Prostate gland (tissue), 2 donors: ENCODE results near the gene GTPBP3. TPM values are rescaled to one million over a fixed set of nuclear protein-coding genes. Genes with fewer than 3 reads are reported as not detected.

ENCODE experiments used
- DNase-seq: peaks from one replicate; pipeline ENCODE4 v3.0.0-alpha.2; 2019; ENCODE audit warnings: low spot score
- H3K27ac ChIP-seq, 2 donors: fragments of 200-600 bp; sonication (generic); 2 replicates each; pipeline ENCODE4 v1.5.1; 2017 to 2019
- H3K27me3 ChIP-seq: fragments of 200-600 bp; sonication (generic); replicated peaks from 2 replicates; pipeline ENCODE4 v1.5.1; 2019; ENCODE audit not compliant: insufficient read depth
- H3K36me3 ChIP-seq, 2 donors: fragments of 200-600 bp; sonication (generic); 1 replicate in 1 of 2; 2 replicates in 1 of 2; pipeline versions ENCODE4 v1.5.1 to v1.8.1; 2017 to 2019
- H3K4me1 ChIP-seq: fragments of 200-600 bp; sonication (generic); replicated peaks from 2 replicates; pipeline ENCODE4 v1.5.1; 2019
- H3K4me3 ChIP-seq, 2 donors: fragments of 200-600 bp; sonication (generic); 2 replicates each; pipeline ENCODE4 v1.5.1; 2017 to 2019
- H3K9me3 ChIP-seq: fragments of 200-600 bp; sonication (generic); 2 replicates; pipeline ENCODE4 v1.5.1; 2017
- CTCF ChIP-seq, 4 experiments: fragments of 200-600 bp in 2 of 4; fragments of 450-650 bp in 2 of 4; sonication (generic) in 2 of 4; IDR thresholded peaks; 1 replicate in 3 of 4; 2 replicates in 1 of 4; pipeline ENCODE4 v1.5.1; 2016 to 2019; ENCODE audit warnings: antibody characterized with exemption in 4 of 4, mild to moderate bottlenecking in 2 of 4, moderate library complexity in 2 of 4
- POLR2A ChIP-seq: fragments of 450-650 bp; IDR thresholded peaks from one replicate; pipeline ENCODE4 v1.6.1; 2016; ENCODE audit warnings: antibody characterized with exemption, mild to moderate bottlenecking
- POLR2AphosphoS5 ChIP-seq: sonication (generic); formaldehyde crosslinking; IDR thresholded peaks from one replicate; pipeline ENCODE4 v1.6.1; 2017; ENCODE audit warnings: antibody characterized with exemption
- WGBS: methylation state at CpG from one replicate; pipeline ENCODE4 v1.1.5; 2018; 5-methylcytosine and 5-hydroxymethylcytosine counted together
- intact Hi-C: fragments of 100-400 bp; cut with DNase I; formaldehyde crosslinking; loops from one replicate; pipeline ENCODE4 v1.14.2; 2022
- total RNA-seq, 2 donors: library from RNA; depleted of rRNA; stranded (reverse); fragments of >200 nt; gene quantifications; one replicate each; pipeline ENCODE4 v1.1.0, GENCODE V29; 2016

GTPBP3 gene
- total RNA-seq, 2 donors from 2014 or later, result 42.4 to 67.0 TPM

- no peaks in the 10 kb centered on the region for H3K9me3 ChIP-seq
- no peak overlapping the region for H3K4me3 ChIP-seq
- no peaks in the 10 kb centered on the region for H3K36me3 ChIP-seq
- intact Hi-C loops, result loop anchor here (2.0 to 5.0 kb wide), 2 partner anchors 39 to 121 kb away; no protein-coding TSS in a partner anchor
- peak; percentile 60 for DNase-seq
- no peak overlapping the region for H3K27ac ChIP-seq
- WGBS, result 19% methylated on average over 24 of the region's 24 CpGs
- H3K4me1 ChIP-seq, result no peaks in the 10 kb centered on the region
- peak; percentile 83 to 92 (median 90) for TF ChIP-seq CTCF (IDR thresholded peaks at IDR 0.05)
- peak; percentile 13 for TF ChIP-seq POLR2AphosphoS5
- TF ChIP-seq POLR2A, result no peak
- no peaks in the 10 kb centered on the region for H3K27me3 ChIP-seq
Measured at GRCh38 chr19:17346109-17346671, 8.8 kb downstream of the GTPBP3 start.

DNA sequence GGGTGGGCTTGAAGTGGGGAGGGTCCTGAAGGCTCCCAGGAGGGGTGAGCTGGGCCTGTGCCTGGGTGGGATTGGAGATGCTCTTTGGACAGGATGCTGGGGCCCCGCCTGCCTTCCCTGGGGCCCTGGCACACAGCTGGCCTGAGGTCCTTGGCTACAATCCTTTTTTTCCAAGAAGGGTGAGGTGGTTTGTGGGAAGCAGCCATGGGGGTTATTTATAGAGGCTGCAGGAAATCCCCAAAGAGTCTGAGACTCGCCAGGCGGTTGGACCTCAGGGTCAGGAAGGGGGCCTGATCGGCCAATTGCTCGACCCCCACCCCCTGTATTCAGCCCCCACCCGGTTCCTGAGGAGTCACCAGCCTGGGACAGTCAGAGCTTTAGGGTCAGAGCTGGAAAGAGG lies 10.0 kb downstream of the GTPBP3 start:
- Histone ChIP-seq H3K4me1 (no peaks in the 10 kb centered on the region), H3K27me3 (no peaks in the 10 kb centered on the region), H3K27ac (no peak overlapping the region), H3K9me3 (no peaks in the 10 kb centered on the region), H3K36me3 (no peaks in the 10 kb centered on the region), H3K4me3 (no peak overlapping the region)
- intact Hi-C loops, result loop anchor here (2.0 to 5.0 kb wide), 2 partner anchors 37 to 120 kb away; no protein-coding TSS in a partner anchor
- 34% methylated on average over 6 of the region's 6 CpGs for WGBS
- no peak for DNase-seq
- TF ChIP-seq CTCF (IDR thresholded peaks at IDR 0.05) (no peak), POLR2A (no peak)

- H3K4me1 ChIP-seq, result no peaks in the 10 kb centered on the region
- no peak overlapping the region for H3K4me3 ChIP-seq
- DNase-seq, result no peak
- TF ChIP-seq POLR2A (no peak), POLR2AphosphoS5 (no peak), CTCF (IDR thresholded peaks at IDR 0.05) (no peak)
- H3K27me3 ChIP-seq, result no peaks in the 10 kb centered on the region
- intact Hi-C loops, result loop anchor here (2.0 to 5.0 kb wide), 2 partner anchors 37 to 119 kb away; no protein-coding TSS in a partner anchor
- H3K36me3 ChIP-seq, result no peaks in the 10 kb centered on the region
- no peaks in the 10 kb centered on the region for H3K9me3 ChIP-seq
- WGBS, result 77% methylated on average over 2 of the region's 2 CpGs
- H3K27ac ChIP-seq, result no peak overlapping the region
Measured at GRCh38 chr19:17347877-17348276, 10.5 kb downstream of the GTPBP3 start.

GRCh38 chr19:17348700-17349099 lies 11.3 kb downstream of the GTPBP3 start:
- TF ChIP-seq CTCF (IDR thresholded peaks at IDR 0.05) (no peak), POLR2A (no peak), POLR2AphosphoS5 (no peak)
- no peak for DNase-seq
- Histone ChIP-seq H3K27ac (no peak overlapping the region), H3K4me1 (no peaks in the 10 kb centered on the region), H3K4me3 (no peak overlapping the region), H3K36me3 (no peaks in the 10 kb centered on the region), H3K27me3 (no peaks in the 10 kb centered on the region), H3K9me3 (no peaks in the 10 kb centered on the region)
- 1% methylated on average over 12 of the region's 12 CpGs for WGBS
- intact Hi-C loops, result loop anchor here (5.0 kb wide), 1 partner anchor 119 kb away; no protein-coding TSS in a partner anchor

DNA sequence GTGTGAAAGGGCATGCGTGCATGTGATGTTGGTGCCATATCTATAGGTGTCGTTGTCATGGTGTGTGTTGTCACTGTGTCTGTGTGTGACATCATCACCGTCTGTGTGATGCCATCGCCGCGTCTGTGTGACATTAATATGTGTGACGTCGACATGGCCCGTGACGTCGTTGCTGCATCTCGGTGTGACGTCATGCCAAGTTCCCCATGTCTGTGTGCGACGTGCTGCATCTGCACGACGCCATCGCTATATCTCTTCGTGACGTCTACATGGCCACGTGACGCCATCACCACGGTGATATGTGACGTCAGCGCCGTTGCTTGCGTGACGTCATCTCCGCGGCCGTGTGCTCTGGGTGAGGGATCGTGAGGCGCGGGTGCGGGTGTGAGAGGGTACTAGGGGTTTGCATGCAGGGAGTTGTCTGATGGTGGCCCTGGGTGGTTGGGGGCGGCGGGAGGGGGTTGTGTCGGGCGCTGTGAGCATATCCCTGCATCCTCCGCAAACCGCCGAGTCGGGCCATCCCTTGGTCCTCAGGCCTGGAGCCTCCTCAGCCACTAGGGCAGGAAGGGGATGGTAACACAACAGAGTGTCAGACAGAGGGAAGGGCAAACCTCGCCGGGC lies 14.6 kb downstream of the GTPBP3 start:
- intact Hi-C loops, result no loop called here
- H3K4me3 ChIP-seq, result no peak overlapping the region
- no peaks in the 10 kb centered on the region for H3K4me1 ChIP-seq
- H3K36me3 ChIP-seq, result no peaks in the 10 kb centered on the region
- DNase-seq, result no peak
- H3K9me3 ChIP-seq, result no peaks in the 10 kb centered on the region
- TF ChIP-seq CTCF (IDR thresholded peaks at IDR 0.05) (no peak), POLR2A (no peak), POLR2AphosphoS5 (no peak)
- no peaks in the 10 kb centered on the region for H3K27me3 ChIP-seq
- H3K27ac ChIP-seq, result no peak overlapping the region
- WGBS, result 92% methylated on average over 45 of the region's 45 CpGs
